GM18508 (cell line): Measurements from ENCODE around the gene COX7B.
"Not testable (repeated sequence)": the region's sequence is repeated elsewhere in the genome, so short reads cannot be mapped to it uniquely, and the experiment has no call there.

Experiments
- ATAC-seq: cut with Tn5 transposase; IDR thresholded peaks from one replicate; pipeline ENCODE4 v1.9.1; 2021; ENCODE audit warnings: moderate number of reproducible peaks; ENCODE audit not compliant: insufficient read depth, unreplicated experiment

Gene COX7B

DNA sequence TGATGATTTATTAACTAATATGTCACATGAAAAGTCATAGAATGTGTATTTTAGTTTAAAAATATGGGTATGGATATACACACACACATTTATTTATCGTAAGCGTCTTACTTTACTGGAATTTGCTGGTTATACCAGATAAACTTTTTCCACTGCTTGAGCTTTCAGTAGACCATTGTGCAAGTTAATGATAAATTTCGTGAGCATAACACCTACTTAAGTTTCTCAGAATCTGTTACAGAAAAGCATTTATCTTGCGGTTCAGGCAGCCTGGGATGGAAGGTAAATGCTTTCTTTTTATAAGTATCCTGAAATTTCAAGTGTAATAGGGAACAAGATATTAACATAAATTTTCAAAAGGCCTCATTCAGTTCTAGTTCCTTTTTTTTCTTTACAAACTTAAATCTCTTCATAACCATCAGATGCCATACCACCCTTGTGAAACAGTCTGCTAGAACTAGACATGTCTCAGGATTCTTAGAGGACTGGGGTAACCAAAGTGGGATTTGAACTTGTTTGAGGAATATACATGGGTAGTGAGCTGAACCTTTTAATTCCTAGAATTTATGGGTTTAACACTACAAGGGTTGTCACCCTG, 38.9 kb downstream of the COX7B start:
- ATAC-seq, result no peak

DNA sequence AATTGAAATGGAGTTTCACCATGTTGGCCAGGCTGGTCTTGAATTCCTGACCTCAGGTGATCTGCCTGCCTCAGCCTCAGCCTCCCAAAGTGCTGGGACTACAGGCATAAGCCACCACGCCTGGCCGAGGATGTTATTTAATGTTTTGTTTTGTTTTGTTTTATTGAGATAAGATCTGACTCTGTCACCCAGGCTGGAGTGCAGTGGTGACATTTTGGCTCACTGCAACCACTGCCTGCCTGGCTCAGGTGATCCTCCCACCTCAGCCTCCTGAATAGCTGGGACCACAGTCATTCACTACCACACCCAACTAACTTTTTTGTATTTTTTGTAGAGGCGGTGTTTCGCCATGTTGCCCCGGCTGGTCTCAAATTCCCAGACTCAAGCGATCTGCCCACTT, 45.8 kb downstream of the COX7B start:
- ATAC-seq, result not testable (repeated sequence)

DNA sequence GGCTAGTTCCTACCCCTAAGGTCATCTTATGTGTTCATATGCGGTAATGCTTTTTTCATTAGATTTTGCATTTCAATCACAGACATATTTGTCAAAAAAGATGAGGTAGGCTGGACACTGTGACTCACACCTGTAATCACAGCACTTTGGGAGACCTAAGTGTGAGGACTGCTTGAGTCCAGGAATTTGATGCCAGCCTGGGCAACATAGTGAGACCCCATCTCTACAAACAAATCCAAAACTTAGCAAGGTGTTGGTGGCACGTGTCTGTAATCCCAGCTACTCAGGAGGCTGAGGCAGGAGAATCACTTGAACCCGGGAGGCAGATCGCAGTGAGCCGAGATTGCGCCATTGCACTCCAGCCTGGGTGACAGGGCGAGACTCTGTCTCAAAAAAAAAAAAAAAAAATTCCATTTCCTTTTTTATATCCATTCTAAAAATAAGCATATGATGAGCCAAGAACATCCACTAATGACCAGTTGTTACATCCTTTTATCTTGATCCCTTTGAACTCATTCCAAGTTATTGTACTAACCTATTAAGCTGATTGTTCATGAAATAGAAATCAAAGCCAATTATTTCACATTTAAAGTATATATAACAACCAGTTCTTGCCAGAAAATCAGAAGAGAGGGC, 46.8 kb downstream of the COX7B start:
- ATAC-seq, result no peak

DNA sequence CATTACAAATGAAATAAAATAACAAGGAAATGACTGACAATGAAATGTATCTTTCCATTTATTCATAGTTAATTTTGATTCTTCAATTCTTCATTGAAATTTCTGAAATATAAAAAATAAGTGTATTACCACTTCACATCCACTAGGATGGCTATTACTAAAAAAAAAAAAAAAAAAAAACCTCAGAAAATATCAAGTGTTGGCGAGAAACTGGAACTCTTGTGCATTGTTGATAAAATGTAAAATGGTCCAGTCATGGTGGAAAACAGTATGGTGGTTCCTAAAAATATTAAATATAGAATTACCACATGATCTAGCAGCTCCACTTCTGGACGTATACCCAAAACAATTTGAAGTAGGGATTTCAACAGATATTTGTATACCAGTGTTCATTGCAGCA, 47.3 kb downstream of the COX7B start:
- ATAC-seq, result no peak

DNA sequence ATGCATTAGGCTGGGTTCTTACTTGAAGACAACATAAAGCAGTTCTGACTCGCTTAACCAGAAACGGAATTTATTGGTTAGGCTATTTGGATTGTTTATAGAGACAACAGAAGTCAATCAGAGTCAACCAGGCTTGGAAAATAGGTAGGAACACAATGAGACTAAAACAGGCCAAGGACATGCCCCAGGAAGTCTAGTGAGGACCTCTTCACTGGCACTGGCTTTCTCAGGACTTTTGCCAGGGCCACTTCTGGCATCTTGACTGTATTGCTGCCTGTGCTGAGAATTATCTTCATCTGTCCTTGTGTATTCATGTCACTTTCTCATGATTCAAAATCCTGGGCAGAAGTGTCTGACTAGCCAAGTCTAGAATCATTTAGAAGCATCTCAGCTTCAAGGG, 50.6 kb downstream of the COX7B start:
- ATAC-seq, result no peak

DNA sequence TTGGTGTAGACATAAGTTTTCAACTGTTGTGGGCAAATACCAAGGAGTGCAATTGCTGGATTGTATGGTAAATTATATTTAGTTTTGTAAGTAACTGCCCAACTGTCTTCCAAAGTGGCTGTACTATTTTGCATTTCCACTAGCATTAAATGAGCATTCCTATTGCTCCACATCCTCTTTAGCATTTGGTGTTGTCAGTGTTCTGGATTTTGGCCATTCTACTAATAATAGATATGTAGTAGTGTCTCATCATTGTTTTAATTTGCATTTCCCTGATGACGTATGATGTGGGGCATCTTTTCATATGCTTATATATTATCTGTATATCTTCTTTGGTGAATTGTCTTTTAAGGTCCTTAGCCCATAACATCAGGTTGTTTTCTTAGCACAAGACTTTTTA, 52.9 kb downstream of the COX7B start:
- ATAC-seq, result no peak

DNA sequence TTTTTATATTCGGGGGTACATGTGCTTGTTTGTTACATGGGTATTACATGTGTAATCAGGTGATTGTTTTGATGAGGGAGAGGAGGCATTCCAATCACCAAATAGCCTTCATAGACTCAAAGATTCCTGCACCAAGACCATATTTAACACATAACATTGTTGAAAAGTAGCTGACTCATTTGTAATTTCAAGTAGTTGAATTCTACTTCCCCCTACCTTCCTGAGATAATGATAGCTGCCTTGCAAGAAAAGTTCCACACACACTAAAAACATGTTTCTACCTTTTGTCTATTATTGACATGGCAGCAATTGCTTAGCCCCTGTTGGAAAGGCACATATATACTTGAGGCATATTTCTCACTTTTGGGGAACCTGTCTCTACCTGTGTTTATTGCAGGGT, 54.0 kb downstream of the COX7B start:
- no peak for ATAC-seq

DNA sequence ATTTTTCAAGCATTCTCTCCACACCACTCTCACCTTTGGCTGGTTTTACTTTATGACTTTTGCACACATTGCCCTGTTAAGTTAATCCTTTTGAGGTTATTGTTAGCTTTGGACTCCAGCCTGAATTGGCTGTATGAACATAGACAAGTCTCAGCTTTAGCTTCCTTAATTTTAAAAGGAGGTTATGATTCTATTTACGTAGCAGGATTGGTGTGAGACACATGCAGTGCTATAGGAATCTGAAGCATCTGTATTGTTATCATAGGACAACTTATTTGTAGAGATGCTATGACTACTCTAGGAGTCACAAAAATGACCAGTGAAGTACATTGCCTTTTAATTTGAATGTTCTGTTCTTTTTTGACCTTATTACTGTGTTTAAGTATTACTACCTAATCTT, 54.4 kb downstream of the COX7B start:
- no peak for ATAC-seq
